ENCODE results near the gene TNXB.
"Not testable (repeated sequence)": the region's sequence is repeated elsewhere in the genome, so short reads cannot be mapped to it uniquely, and the experiment has no call there.

The TNXB gene

DNA sequence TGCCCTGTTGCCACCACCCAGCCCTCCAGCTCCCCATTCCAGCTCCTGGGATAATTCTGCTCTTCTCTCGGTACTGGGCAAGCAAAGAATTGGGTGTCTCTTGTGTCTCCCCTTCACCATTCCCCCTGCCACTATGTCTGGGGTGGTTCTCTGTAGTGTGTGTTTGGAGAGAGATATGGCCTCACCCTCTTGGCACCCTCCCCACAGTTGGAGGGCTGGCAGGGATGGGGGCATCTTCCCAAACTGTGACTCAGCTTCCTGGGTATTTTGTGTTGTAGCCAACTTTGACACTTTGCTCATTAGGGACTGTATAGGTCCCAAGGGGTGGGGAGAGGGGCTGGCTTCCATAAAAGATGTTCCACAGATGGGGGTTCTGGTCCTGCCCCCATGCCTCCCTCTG, 1.7 kb downstream of the TNXB start:
- TF ChIP-seq, protein P1, sequence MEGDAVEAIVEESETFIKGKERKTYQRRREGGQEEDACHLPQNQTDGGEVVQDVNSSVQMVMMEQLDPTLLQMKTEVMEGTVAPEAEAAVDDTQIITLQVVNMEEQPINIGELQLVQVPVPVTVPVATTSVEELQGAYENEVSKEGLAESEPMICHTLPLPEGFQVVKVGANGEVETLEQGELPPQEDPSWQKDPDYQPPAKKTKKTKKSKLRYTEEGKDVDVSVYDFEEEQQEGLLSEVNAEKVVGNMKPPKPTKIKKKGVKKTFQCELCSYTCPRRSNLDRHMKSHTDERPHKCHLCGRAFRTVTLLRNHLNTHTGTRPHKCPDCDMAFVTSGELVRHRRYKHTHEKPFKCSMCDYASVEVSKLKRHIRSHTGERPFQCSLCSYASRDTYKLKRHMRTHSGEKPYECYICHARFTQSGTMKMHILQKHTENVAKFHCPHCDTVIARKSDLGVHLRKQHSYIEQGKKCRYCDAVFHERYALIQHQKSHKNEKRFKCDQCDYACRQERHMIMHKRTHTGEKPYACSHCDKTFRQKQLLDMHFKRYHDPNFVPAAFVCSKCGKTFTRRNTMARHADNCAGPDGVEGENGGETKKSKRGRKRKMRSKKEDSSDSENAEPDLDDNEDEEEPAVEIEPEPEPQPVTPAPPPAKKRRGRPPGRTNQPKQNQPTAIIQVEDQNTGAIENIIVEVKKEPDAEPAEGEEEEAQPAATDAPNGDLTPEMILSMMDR (conservative IDR thresholded peaks at IDR 0.05), result no peak
- H3K27ac ChIP-seq, result no peak overlapping the region

DNA sequence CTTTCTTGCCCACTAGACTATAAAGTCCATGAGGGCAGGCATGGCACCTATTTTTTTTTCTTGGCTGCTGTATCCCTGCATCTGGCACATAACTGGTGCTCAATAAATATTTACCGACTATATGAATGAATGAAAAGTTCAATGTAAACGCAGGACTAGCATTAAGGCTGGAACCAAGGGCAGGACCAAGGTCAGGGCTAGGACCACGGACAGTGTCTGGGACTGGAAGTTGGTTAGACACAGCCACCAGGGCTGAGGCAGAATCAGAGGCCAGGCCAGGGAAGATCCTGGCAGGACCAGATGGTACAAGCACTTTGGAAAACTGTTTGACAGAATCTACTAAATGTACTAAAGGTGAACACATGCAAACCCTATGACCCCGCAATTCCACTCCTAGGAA, 3.7 kb downstream of the TNXB start:
- no peak overlapping the region for H3K27ac ChIP-seq
- TF ChIP-seq, protein P1 (conservative IDR thresholded peaks at IDR 0.05), result no peak

DNA sequence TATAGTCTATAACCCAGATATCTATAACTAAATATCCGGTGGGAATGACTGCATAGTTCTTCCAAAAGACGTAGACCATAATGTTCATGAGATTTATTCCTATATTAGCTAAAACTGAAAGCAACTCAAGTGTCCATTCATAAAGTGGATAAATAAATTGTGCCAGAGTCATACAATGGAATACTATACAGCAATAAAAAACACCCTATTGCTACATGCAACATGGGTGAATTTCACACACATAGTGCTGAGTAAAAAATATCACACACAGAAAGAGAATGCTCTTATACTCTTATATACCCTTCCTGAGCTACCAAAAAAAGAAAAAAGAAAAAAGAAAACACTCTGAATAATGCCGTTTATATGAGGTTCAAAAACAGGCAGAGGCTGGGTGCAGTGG, 6.9 kb downstream of the TNXB start:
- H3K27ac ChIP-seq, result no peak overlapping the region
- TF ChIP-seq, protein P1 (conservative IDR thresholded peaks at IDR 0.05), result no peak

DNA sequence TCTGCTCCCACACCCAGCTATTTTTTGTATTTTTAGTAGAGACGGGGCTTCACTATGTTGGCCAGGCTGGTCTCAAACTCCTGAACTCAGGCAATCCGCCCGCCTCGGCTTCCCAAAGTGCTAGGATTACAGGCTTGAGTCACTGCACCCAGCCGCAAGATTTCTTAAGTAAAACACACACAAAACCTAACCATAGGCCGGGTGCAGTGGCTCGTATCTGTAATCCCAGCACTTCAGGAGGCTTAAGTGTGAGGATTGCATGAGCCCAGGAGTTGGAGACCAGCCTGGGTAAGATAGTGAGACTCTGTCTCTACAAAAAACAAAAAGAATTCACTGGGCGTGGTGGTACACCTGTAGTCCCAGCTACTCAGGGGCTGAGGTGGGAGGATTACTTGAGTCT, 8.9 kb downstream of the TNXB start:
- not testable (repeated sequence) for H3K27ac ChIP-seq

DNA sequence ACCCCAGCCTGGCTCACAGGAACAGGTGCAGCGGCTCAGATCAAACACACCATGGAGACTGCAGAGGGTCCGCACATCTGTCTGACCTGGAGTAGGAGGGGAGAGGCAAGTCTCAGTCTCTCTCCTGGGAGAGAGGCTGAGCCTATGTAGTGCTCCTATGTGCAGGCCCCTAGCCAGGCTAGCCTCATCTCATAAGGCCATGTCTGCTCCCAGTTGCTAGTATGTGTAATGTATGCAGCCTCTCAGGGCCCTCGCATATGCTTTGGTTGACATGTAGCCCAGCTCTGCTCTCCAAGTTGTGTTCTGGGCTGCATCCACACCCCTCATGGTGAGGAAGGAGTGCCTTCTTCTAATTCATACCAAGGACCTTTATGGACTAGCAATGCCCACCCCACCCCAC, 11.8 kb downstream of the TNXB start:
- TF ChIP-seq, protein P1 (conservative IDR thresholded peaks at IDR 0.05), result no peak
- no peak overlapping the region for H3K27ac ChIP-seq

DNA sequence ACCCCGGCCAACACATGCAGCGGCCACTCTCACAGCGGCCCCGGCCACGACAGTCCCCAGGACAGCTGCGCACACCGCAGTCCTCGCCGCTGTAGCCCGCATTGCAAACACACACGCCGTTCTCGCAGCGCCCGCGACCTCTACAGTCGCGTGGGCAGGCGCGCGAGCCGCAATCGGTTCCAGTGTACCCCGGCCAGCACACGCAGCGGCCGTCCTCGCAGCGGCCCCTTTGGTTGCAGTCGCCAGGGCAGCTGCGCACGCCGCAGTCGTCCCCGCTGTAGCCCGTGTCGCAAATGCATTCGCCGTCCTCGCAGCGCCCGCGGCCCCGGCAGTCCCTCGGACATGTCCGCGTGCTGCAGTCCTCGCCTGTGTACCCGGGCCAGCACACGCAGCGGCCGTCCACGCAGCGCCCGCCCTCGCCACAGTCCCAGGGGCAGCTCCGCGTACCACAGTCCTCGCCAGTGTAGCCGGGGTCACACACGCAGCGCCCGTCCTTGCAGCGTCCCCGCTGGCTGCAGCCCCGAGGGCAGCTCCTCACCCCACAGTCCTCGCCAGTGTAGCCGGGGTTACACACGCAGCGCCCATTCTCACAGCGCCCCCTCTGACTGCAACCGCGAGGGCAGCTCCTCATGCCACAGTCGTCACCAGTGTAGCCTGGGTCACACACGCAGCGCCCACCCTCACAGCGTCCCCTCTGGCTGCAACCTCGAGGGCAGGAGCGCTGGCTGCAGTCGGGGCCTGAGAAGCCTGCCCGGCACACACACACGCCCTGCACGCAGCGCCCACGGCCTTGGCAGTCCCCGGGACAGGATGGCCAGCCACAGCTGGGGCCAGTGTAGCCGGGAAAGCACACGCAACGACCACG, 12.5 kb downstream of the TNXB start:
- H3K27ac ChIP-seq, result no peak overlapping the region
- TF ChIP-seq, protein P1 (conservative IDR thresholded peaks at IDR 0.05), result peak; percentile 35

DNA sequence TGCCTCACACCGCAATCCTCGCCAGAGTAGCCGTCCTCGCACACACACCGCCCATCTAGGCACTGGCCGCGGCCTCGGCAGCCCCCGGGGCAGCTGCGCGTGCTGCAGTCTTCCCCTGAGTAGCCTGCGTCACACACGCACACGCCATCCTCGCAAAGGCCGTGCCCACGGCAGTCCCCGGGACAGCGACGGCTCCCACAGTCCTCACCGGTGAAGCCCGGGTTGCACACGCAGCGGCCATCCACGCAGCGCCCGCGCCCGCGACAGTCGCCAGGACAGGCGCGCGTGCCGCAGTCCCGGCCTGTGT, 13.1 kb downstream of the TNXB start:
- TF ChIP-seq, protein P1 (conservative IDR thresholded peaks at IDR 0.05), result no peak
- no peak overlapping the region for H3K27ac ChIP-seq

DNA sequence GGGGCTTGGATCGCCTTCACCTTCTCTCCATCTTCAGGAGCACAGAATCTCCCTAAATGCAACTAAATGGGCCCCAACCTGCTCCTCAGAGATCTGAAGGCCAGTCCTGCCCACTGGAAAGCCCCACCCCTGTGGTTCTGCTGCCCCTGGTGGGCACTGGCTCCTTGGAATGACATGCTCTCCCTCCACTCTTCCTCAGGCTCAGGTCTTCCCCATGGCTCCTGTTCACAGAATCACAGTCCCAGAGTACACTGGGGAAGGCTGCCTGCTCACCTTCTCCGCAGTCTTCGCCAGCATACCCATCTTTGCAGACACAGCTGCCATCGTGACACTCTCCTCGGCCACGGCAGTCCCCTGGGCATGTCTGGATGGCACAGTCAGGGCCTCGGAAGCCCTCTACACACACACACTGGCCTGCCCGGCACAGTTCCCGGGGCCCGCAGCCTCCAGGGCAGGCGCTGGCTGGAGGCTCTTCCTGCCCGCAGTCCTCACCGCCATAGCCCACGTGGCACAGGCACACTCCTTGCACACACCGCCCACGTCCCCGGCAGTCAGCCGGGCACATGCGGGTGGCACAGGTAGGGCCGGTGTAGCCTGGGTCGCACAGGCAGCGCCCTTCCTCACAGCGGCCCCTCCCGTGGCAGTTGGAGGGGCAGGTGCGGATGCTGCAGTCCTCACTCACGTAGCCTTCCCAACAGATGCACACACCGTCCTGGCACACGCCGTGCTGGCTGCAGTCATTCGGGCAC, 13.6 kb downstream of the TNXB start:
- TF ChIP-seq, protein P1 (conservative IDR thresholded peaks at IDR 0.05), result 0 out of 2 replicates have a peak, but pooled peaks have one; percentile 9
- no peak overlapping the region for H3K27ac ChIP-seq

Data from VCaP (cell line).